Activated T-cell treated with anti-CD3 and anti-CD28 coated beads for 4 hours (primary cell): ENCODE results near the gene PGK1.
A peak's percentile ranks its signal among the peaks of the same experiment; 100 is the strongest.
"Not testable (repeated sequence)": the region's sequence is repeated elsewhere in the genome, so short reads cannot be mapped to it uniquely, and the experiment has no call there.

Source experiments
- DNase-seq: peaks from one replicate; pipeline ENCODE4 v3.0.0-alpha.2; 2020

The PGK1 gene

GRCh38 chrX:78103623-78104446, at the start of gene PGK1:
Gene PGK1 (plus strand): TSS chrX:78104248. CDS start chrX:78104341, 93 bp downstream.
- peak; percentile 78 for DNase-seq

GRCh38 chrX:78063687-78064086, 40.4 kb upstream of the PGK1 start:
- DNase-seq, result no peak

DNA sequence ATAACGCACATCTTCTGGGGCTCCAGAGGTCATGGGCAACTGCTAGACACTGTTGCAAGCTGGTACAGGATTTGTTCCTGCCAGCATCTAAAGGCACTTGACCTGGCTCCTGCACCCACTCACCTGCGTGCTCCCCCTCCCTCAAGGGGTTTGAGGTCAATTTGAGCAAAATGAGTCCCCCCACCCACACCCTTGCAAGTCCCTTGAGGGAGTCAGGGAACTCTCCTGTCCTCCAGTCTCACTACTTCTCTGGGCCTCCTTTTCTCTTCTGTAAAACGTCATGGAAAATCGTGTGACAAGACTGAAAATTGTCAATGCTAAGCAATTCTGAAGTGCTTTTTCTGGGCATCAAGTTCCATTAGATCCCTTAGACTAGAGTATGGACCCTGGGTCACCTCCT, 39.9 kb upstream of the PGK1 start:
- DNase-seq, result no peak

DNA sequence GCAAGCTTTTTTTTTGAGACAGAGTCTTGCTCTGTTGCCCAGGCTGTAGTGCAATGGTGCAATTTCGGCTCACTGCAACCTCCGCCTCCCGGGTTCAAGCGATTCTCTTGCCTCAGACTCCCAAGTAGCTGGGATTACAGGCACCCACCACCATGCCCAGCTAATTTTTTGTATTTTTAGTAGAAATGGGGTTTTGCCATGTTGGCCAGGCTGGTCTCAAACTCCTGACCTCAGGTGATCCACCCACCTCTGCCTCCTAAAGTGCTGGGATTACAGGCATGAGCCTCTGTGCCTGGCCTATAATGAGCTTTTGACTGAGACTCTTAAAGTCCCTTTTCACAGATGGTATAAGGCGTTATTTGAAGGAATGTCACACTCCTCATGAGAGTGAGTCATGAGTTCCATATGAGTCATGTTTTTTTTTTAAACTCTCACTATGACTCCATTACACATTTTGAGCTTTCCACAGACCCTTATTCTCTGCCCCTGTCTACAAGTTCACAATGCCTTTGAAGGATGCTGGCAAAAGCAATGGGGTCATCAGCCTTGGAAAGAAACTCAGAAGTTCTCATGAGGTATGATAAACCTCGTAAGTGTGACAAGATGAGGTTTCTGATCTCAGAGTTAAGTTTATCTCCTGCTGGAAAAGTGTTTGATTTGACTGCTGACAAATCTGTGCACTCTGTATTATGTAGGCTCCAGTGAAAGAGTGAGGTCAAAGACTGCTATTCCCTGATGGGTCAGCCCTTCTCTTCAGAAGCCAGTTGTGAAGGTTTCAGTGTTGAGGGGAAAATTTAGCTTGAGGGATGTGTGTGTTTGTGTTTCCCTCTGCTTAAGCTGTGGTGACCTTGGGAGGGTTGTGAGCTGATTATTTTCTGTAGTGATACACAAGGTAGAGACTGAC, 39.1 kb upstream of the PGK1 start:
- not testable (repeated sequence) for DNase-seq

DNA sequence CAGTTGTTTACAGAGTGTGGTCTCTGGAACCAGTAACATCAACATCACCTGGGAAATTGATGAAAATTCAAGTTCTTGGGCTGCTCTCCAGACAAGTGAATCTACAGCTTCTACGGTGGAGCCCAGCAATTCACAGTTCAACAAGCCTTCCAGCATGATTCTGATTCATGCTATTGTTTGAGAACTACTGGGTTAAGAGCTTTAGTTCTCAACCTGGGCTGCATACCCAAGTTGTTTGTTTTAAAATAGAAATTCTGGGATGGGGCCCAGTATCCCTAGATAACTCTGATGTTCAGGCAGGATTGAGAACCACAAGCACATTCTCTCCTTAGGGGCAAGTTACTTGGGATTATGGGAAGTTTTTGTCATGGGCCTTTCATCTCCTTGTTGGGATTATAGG, 37.9 kb upstream of the PGK1 start:
- no peak for DNase-seq

GRCh38 chrX:78071331-78071730, 32.7 kb upstream of the PGK1 start:
- no peak for DNase-seq

- not testable (repeated sequence) for DNase-seq
Measured at GRCh38 chrX:78073147-78074077, 30.6 kb upstream of the PGK1 start.

DNA sequence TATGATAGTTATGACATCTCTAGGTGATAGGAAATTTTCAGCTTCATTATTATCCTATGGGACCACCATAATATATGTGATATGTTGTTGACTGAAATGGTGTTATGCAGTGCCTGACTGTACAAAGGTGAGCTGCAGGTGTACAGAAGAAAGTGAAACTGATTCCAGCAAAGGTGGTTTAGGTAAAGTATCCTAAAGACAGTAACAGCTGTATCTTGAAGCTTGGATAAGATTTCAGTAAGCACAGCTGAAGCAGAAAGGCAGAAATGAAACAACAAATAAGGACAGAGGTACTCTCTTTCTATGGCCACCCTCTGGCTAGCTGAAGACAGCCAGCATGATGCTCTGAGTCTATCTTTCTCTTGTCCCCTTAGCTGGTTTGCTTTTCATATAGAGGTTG, 30.0 kb upstream of the PGK1 start:
- no peak for DNase-seq

DNA sequence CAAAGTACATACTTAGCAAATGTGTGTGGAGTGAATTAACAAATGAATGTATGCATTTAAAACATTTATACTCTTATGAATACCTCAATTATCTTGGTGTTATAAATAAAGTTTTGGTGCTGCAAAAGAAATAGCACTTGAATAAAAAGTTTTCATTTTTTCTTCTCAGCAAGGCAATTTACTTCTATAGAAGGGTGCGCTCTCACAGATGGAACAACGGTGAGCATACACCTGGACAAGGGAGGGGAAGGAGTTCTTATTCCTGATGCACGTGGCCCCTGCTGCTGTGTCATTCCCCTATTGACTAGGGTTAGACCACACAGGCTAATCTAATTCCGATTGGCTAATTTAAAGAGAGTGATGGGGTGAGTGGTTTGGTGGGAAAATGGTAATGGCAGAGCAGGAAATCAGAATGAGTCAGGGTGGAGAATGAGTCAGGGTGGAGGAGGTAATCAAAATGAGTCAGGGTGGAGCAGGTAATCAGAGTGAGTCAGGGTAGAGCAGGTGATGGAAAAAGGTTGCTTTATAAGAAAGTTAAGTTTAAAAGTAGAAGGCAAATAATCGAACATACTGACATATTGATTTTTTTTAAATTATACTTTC, 28.2 kb upstream of the PGK1 start:
- no peak for DNase-seq

GRCh38 chrX:78081413-78081812, 22.6 kb upstream of the PGK1 start:
- not testable (repeated sequence) for DNase-seq

- no peak for DNase-seq
Measured at GRCh38 chrX:78092296-78092695, 11.8 kb upstream of the PGK1 start.

DNA sequence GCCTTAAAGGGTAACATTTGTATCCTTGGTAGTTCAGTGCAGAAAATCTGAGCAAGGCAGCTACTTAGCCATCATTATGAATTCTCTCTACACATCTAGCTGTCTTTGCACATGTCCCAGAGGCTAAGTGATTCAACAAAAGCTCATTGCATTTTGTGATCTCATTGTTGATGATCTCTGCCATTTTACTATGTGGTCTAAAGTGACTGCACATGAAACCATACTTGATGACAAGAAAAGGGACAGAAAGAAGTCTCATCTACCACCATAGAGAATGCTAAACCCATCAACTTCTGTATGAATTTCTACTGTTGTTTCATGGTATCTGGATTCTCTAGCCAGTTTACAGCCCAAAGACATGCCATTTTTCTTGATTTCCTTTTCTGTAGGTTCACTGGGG, 5.9 kb upstream of the PGK1 start:
- no peak for DNase-seq

DNA sequence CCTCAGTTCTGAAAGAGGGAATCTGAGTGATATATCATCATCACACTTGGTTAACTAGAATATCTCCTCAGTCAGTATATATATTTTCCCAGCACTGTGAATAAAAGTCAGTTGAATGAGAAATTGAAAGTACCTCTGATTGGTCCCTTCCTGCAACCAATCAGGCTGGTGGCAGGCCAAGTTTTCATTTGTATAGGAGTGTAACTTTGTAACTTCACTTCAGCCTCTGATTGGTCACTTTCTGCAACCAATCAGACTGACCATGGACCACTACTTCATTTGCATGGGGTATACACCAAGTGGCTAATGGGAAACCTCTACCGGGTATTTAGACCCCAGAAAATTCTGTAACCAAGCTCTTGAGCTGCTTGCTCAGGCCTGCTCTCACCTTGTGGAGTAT, 2.0 kb upstream of the PGK1 start:
- no peak for DNase-seq

GRCh38 chrX:78103001-78103622, 936 bp upstream of the PGK1 start:
- no peak for DNase-seq

GRCh38 chrX:78104447-78105176, 564 bp downstream of the PGK1 start:
- DNase-seq, result no peak

- DNase-seq, result no peak
Measured at GRCh38 chrX:78105944-78106650, 2.0 kb downstream of the PGK1 start.

- no peak for DNase-seq
Measured at GRCh38 chrX:78106651-78106986, 2.6 kb downstream of the PGK1 start.

- no peak for DNase-seq
Measured at GRCh38 chrX:78109458-78109857, 5.4 kb downstream of the PGK1 start.

GRCh38 chrX:78111140-78111931, 7.3 kb downstream of the PGK1 start:
- DNase-seq, result no peak

DNA sequence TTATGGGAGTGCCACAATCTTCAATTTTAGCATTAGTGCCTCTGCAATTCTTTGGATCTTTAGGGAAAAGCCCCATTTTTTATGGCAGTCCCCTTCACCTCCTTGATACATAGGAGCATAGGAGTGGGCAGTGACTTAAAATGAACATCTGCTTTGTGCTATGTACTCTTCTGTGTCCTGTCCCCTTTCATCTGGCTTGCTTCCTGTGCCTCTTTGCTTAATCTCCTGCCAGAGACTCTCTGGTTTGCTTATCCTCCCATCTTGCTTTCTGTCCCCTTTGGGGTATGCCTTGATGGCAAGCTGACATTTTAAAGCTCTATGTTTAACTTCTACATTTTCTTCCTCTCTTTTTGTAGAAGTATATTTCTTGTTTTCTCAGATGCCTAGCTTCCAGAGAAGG, 12.3 kb downstream of the PGK1 start:
- no peak for DNase-seq
